GM19324 (cell line): ENCODE data around the gene OR10J4.
"Not testable (repeated sequence)": the region's sequence is repeated elsewhere in the genome, so short reads cannot be mapped to it uniquely, and the experiment has no call there.

Experiments used
- ATAC-seq: cut with Tn5 transposase; IDR thresholded peaks from one replicate; pipeline ENCODE4 v1.9.1; 2021; ENCODE audit warnings: mild to moderate bottlenecking, moderate library complexity; ENCODE audit not compliant: unreplicated experiment, low FRiP score

The OR10J4 gene

DNA sequence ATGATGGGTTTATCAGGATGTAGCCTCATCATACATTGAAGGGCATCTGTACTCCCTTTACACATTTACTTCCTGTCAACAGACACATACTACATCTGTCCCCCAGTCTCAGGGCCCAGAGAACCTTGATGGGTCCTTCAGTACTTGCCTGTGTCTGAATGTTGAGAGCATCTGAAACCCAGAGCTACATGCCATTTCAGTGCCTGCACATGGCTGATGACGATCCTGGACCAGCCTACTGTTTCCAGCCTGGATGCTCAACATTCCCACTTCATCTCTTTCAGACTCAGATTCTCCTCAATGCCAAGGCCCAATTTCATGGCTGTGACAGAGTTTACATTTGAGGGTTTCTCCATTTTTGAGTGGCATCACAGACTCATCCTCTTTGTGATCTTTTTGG is at the start of gene OR10J4:
Gene OR10J4, plus strand, starts transcription at position 301 of the 400 bp plus-strand sequence.
- no peak for ATAC-seq

DNA sequence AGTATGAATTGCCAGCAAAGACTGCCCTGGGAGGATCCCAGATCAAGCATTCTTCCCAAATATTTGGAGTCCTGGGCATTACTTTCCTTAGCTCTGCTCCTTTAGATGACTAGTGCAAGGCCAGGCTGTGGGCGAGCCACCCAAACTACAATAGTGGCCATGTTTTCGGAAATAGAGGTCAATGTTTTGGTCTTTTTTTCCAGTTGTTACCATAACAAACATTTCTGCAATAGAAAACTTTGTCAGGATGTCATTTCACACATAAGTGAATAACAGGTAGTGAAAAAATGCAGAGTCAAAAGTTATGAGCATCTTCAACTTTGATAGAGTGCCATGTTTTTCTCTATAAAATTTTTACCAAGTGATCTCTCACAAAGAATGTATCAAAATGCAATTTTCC is 25.2 kb upstream of the OR10J4 start:
- ATAC-seq, result no peak

DNA sequence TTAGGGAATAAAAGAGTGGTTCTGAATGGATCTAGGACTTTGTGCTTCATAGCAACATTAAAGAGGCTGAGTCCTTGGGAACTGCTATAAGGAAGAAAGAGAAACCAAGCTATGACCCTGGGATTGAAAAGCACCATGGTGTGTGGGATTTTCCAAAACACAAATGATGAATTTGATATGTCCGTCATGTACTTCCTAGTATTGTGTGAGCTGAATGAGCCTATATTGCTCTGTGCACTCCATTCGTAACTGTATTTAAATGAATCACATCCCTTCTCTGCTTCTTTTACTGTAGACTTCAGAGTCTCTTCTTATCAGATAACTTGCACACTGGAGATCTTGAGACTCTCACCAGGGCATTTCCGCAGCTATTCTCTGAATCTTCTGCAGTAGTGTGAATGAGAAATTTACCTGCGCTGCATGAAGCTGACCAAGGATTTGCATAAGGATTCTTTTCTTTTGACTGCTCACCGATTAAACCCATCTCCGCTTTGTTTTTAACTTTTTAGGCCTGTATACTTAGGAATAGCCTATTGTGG is 23.1 kb upstream of the OR10J4 start:
- no peak for ATAC-seq

DNA sequence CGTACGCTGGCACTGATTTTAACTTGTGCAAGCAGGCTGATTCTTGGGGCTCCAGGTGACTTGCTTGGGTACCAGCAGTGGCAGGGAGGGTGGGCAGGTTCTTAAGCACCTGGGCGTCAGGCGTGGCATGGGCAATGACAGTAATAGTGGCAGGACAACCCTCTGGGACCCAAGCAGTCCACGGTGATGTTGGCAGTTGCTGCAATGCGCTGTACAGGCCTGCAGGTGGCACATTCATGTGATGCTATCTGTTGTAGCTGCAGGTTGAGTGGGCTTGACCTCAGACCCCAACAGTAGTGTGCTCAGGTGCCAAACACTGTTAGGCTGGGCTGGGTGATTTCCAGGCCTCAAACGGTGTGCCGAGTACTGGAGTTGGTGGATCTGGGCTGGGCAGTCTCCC is 10.2 kb upstream of the OR10J4 start:
- no peak for ATAC-seq

DNA sequence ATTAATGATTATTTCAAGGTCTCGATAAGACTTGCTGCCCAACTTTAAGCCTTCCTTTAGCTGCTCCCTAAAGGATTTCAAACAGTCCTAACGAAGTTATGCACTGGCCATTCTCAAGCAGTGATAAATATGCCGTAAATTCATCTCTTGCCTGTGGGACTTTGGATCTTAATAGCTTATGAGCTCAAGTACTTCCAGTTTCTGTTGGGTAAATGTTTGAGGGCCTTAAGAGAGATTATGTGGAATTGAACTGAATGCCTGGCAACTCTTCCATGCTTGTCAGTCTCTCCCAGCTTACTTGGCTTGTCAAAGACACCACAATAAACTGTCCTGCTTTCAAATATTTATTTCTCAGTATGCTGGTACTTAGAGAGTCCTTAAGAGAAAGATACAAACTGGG is 3.5 kb upstream of the OR10J4 start:
- ATAC-seq, result no peak

DNA sequence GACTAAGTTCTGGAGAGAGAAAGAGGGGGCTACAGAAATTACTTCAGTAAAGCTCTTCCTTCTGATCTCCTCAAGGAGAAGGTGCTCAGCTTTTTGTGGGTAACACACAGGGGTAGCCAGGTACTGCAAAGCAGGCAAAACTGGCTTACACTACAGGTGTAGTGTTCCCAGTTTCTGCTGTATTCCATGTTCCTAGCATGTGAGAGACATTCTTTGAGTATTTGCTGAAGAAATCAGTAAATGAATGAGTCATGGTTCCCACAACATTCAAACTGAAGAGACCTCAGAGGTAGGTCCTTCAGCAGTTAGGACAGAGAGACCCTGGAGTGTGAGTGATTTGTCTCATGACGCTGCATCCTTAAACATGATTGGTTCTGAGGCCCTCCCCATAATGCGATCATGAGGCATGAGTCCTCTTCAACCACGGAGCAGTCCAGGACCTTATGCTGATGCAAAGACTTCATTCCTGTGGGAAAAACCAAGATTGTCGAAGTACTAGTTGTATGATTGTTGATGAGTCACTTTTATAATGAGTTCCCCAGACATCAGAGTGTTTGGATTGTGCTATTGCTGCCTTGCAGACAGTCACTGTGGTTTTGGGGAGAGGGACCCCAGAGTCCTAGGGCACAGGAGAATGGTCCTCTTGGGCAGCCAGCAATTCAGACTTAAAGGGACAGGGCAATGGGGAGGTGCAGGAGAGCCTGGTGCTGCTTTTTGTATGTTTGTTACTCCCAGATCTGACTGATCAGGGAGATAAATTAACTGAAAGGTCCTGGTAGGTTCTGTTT is 2.7 kb upstream of the OR10J4 start:
- ATAC-seq, result no peak

DNA sequence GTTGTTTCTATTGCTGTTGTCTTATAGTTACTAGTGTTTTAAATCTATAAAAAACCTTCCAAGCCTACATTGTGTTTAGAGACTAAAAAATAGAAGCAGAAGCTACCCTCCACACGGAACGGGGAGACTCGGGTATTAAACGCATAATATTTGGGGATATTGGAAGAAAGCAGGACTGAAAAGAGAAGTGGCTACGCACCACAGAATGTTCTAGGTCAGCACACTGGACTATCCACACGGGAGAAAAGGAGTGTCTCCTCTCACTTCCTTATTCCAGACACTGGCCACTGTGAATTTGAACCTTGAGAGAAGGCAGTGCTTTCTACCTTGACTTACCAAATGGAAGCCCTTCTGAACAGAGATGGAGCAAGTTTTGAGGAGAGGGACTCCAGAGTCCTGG is 1.0 kb upstream of the OR10J4 start:
- ATAC-seq, result no peak

DNA sequence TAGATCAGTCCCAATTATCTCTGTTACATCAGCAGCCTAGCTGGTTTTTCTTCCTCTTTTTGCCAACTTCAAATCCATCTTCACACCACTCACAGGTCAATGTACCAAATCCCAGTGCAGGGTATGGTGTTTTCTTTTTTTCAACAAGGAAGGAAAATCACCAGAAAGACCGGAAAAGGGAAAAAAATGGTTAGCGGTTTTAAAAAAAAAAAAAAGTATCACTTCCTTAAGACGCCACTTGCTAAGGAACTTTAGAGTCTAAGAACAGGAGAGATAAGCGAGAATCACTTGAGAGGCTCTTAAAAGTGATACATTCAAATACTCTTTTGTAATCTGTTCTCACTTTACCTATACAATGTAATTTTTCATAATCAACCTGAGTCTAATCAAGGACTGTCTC is 4.5 kb downstream of the OR10J4 start:
- ATAC-seq, result no peak

DNA sequence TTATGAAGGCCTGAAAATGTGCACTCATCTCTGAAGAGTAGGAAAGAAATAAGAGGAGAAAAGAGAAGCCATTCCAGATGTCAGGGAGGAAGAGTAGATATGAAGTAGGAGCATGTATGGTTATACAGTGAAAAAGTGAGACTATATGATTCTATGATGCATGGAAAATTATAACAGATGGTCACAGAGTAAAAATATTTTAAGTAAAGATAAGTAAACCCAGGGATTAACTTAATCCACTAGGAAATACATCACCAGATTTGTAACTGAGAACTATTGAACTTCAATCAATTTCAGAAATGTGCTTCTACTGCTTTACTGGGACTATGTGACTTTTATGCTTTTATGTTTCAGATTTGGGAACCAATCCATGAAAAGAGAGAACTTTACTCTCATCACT is 7.4 kb downstream of the OR10J4 start, which contains the start of gene OR10J1:
Gene OR10J1, plus strand, starts transcription at position 301 of the 400 bp plus-strand sequence. Its CDS starts 70 bp downstream, at position 371.
- no peak for ATAC-seq

DNA sequence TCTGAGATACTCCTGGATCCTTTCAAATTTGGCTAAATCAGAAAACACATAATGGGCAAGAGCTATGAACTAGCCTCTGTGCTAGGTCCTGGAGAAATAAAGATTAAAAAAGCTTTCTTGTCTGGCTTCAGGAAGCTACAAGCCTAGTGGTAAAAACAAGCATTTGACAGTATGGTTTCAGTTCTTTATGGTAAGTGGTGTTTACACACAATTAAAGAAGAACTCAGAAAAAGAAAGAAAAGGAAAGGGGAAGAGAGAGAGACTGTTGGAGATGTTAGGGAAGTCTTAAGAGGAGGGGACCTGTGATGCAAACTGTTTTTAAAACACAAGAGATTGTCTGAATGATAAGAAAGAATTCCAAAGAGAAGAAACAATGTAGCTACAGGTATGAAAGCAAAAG is 9.4 kb downstream of the OR10J4 start:
- ATAC-seq, result no peak

DNA sequence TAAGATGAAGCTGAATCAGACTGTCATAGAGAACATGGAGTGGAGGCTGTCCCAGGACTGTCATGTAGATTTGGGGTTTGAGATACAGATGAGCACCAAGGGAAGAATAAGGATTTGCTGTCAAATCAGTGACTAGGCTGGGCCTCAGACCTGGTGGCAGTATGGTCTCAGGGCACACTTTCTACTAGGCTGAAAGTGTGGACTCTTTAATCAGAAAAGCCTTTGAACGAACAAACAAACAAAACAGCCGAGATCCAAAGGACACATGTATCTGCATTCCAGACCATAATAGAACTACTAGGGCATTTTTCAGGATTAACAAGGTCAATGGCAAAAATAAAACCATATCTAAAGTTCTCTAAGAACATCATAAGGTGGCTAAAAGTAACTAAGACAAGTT is 10.4 kb downstream of the OR10J4 start:
- ATAC-seq, result no peak

DNA sequence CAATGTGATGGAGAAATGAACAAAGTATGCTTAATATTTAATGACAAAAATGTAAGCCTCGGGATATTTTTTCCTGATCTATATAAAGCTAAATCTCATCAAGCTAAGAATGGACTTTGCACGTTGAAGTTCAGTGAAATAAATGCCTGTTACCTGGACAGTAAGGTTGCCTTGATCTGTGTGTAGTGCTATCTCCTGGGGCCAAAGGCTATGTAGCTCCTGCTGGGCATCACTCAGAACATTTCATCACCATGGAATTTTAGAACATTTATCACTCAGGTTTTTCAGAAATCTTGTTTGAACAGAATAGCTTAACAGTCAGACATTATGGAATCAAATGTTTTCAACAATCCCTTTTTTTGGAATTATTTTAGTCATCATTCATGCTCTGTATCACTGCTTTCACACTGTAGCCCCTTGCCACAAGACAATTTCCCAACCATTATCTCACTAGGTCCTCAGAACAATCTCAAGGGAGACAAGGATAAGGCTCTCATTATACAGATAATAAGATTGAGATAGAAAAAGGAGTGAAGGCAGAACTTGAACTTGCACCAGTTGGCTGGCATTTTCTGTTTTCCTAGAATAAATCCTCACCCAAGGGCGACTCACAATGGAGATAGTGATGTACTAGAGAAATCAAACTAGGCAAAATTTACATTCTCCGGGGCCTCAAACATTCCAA is 11.2 kb downstream of the OR10J4 start:
- ATAC-seq, result no peak

DNA sequence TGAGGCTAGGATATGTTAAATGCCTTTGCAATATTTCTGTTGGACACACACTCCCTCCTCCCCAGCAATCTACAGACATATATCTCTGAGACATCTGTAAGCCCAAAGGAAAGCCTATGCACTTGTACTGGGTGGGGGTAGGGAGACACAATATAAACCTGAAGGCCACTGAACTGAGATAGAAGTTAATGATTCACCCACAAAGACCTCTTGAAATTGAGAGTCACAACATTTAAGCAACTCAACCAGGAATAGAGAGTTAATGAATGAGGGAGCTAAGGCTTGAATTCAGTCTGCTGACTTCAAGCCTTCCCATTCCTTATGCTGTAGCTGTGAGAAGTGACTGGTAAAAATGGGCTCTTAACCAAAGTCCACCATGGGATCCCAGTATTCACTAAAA is 12.5 kb downstream of the OR10J4 start:
- ATAC-seq, result no peak

DNA sequence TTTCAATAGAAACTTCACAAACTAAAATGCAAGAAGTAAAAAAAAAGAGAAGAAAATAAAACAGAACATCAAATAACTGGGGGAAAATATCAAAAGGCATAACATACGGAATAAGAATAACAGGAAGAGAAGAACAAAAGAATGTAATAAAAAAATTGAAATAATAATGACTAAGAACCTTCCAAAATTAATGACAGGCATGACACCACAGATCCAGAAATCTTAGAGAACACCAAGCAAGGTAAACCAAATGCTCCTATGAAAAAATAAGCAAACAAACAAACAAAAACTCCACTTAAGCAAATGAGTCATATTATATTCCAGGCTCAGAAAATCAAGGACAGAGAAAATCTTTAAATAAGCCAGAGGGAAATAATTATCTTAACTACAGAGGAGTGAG is 16.2 kb downstream of the OR10J4 start:
- no peak for ATAC-seq

DNA sequence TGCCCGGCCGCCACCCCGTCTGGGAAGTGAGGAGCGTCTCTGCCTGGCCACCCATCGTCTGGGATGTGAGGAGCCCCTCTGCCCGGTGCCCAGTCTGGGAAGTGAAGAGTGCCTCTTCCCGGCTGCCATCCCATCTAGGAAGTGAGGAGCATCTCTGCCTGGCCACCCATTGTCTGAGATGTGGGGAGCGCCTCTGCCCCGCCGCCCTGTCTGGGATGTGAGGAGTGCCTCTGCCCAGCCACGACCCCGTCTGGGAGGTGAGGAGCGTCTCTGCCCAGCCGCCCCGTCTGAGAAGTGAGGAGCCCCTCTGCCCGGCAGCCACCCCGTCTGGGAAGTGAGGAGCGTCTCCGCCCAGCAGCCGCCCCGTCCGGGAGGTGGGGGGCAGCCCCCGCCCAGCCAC is 17.6 kb downstream of the OR10J4 start:
- ATAC-seq, result not testable (repeated sequence)

DNA sequence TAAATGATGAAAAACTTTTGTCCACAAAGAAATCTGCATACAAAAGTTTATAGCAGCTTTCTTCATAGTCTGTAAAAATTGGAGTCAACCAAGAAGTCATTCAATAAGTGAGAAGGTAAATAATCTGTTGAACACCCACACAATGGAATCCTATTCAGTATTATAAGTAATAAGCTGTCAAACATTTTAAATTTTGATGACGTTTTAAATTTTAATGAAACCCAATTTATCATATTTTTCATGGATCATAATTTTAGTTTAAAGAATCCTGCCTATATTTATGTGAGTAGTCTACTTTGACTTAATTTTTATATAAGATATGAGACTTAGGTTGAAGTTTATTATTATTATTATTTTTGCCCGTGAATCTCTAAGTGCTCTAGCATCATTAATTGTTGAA is 27.5 kb downstream of the OR10J4 start:
- no peak for ATAC-seq

DNA sequence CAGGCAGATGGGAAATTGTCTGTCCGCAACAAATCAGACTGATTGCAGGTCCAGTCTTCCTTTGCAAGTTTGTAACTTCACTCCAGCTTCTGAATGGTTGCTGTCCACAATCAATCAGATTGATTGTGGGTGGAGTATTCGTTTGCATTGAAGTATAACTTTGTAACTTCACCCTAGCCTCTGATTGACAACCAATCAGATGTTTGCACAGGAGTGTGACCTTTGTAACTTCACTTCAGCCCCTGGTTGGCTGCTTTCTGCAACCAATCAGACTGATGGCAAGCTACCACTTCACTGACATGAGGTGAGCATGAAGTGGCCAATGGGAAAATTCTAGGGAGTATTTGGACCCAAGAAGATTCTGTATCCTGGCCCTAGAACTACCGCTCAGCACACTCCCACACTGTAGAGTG is 33.2 kb downstream of the OR10J4 start:
- no peak for ATAC-seq

DNA sequence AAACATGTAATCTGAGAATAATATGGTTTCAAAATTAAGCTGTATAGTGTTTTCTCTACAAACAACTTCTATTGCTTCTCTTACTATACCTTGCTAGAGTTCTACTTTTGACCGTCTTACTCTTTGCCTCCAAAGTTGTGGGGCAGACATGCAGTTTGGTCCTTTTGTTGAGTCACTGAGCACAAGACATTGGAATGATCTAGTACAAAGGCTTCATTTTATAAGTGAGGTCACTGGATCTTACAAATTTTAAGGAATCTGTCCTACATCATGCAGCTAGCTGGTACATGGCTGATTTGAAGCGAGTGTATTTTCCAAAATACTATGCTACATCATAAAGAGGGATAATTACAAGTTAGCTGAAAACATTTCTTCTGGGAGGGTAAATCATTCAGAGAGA is 36.3 kb downstream of the OR10J4 start:
- no peak for ATAC-seq

DNA sequence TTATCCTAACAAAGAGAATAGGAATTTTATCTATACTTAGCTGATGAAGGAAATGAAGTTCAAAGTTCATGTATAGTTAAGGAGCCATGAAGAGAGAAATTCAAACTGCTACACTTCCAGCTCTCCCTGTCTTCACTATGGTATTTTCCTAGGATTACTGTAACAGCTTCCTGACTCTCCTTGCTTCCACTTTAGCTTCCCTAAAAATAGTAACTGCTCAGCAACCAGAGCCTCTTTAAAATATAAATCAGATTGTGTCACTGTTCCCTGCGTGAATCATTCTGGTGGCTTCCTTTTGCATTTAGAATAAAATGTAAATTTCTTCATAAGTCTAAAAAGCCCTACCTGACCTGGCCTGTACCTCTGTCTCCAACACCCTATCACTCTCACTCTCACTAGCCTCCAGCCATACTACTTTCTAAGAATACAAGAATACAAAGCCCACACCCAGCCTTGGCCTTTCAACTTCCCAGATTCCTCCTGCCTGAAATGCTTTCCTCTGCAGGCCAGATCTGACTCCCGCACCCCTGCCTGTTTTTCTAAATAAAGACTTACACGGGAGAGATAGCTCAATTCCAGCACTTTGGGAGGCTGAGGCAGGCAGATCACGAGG is 38.0 kb downstream of the OR10J4 start:
- no peak for ATAC-seq

DNA sequence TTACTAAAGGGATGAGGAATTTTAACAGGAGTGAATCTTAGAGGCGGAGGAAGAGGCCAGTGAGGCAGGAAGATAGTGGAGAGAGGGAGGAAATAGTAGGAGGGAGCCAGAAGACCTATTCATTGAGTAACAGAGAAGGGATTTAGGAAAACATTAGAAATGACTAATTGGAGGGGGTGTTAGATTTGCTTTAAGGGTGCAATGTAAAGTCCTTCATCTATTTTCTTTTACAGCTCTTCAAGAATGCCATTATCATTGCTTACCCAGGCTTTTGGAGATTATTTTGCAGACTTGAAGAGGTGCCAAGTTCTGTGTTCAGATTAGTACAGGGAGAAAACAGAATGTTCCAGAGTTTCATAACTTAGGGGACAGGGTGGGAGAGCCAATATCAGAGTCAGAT is 41.3 kb downstream of the OR10J4 start:
- no peak for ATAC-seq

DNA sequence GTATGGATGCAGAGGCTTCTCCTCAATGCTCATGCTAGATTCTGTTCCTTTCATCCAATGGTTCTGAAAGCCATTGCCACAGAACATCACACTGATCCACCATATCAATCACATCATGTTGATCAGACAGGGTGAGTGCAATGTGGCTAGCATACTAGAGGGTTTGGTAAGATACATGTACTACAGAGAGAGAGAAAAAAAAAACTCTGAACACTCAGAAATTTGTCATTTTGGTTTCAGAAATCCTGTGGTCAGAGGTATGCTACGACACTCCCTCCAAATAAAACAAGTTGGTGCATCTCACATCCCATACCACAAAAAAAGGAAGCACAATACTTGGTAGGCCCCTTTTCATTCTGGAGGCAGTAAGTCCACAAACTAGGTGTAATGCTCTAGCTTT is 42.9 kb downstream of the OR10J4 start:
- ATAC-seq, result no peak
